HEK293T (cell line): ENCODE data around the gene LMOD1.
"Not testable (repeated sequence)": the region's sequence is repeated elsewhere in the genome, so short reads cannot be mapped to it uniquely, and the experiment has no call there.

Experiments used
- CTCF ChIA-PET: fragments of 350-600 bp; formaldehyde crosslinking; extraction: SDS; loops from one replicate; lab custom pipeline; 2021; ENCODE audit warnings: antibody characterized with exemption, inconsistent platforms; lab: Yijun Ruan, JAX
- POLR2A ChIA-PET: fragments of 350-600 bp; formaldehyde crosslinking; extraction: SDS; loops from one replicate; lab custom pipeline; 2020; ENCODE audit warnings: antibody characterized with exemption, inconsistent platforms; lab: Yijun Ruan, JAX
- DNase-seq: peaks from one replicate; pipeline ENCODE4 v3.0.0; 2012; ENCODE audit warnings: mixed read lengths; ENCODE audit errors: extremely low spot score
- ARNT ChIP-seq: fragments of 450-650 bp; IDR thresholded peaks from 2 replicates; pipeline ENCODE4 v1.6.1; 2017; ENCODE audit warnings: mild to moderate bottlenecking
- BHLHE40 ChIP-seq: fragments of 450-650 bp; IDR thresholded peaks from 2 replicates; pipeline ENCODE4 v1.6.1; 2016; ENCODE audit warnings: mild to moderate bottlenecking, moderate library complexity, borderline replicate concordance
- CTBP1 ChIP-seq: fragments of 450-650 bp; IDR thresholded peaks from 2 replicates; pipeline ENCODE4 v1.6.1; 2016; ENCODE audit warnings: borderline replicate concordance
- ELF4 ChIP-seq: fragments of 450-650 bp; IDR thresholded peaks from 2 replicates; pipeline ENCODE4 v1.6.1; 2017; ENCODE audit warnings: antibody characterized with exemption
- FOXA1 ChIP-seq: fragments of 450-650 bp; IDR thresholded peaks from 2 replicates; pipeline ENCODE4 v1.6.1; 2016; ENCODE audit warnings: mild to moderate bottlenecking
- FOXK2 ChIP-seq: fragments of 450-650 bp; IDR thresholded peaks from 2 replicates; pipeline ENCODE4 v1.6.1; 2016; ENCODE audit warnings: mild to moderate bottlenecking
- FOXM1 ChIP-seq: fragments of 450-650 bp; IDR thresholded peaks from 2 replicates; pipeline ENCODE4 v1.6.1; 2017; ENCODE audit warnings: mild to moderate bottlenecking, borderline replicate concordance
- HDGF ChIP-seq: fragments of 450-650 bp; IDR thresholded peaks from 2 replicates; pipeline ENCODE4 v1.6.1; 2017; ENCODE audit warnings: antibody characterized with exemption, borderline replicate concordance
- L3MBTL2 ChIP-seq: fragments of 450-650 bp; conservative IDR thresholded peaks from 2 replicates; pipeline ENCODE4 v1.6.1; 2016; ENCODE audit warnings: mild to moderate bottlenecking
- LEF1 ChIP-seq: fragments of 450-650 bp; IDR thresholded peaks from 2 replicates; pipeline ENCODE4 v1.6.1; 2017; ENCODE audit warnings: mild to moderate bottlenecking, borderline replicate concordance
- NFRKB ChIP-seq: fragments of 450-650 bp; IDR thresholded peaks from 2 replicates; pipeline ENCODE4 v1.6.1; 2016; ENCODE audit warnings: mild to moderate bottlenecking, moderate library complexity
- PKNOX1 ChIP-seq: fragments of 450-650 bp; IDR thresholded peaks from 2 replicates; pipeline ENCODE4 v1.6.1; 2016
- SP1 ChIP-seq: fragments of 450-650 bp; IDR thresholded peaks from 2 replicates; pipeline ENCODE4 v1.6.1; 2017
- SUZ12 ChIP-seq: fragments of 450-650 bp; IDR thresholded peaks from 2 replicates; pipeline ENCODE4 v1.6.1; 2016; ENCODE audit warnings: mild to moderate bottlenecking
- TARDBP ChIP-seq: fragments of 450-650 bp; IDR thresholded peaks from 2 replicates; pipeline ENCODE4 v1.6.1; 2016
- ZNF384 ChIP-seq: fragments of 450-650 bp; IDR thresholded peaks from 2 replicates; pipeline ENCODE4 v1.6.1; 2016

LMOD1 gene

DNA sequence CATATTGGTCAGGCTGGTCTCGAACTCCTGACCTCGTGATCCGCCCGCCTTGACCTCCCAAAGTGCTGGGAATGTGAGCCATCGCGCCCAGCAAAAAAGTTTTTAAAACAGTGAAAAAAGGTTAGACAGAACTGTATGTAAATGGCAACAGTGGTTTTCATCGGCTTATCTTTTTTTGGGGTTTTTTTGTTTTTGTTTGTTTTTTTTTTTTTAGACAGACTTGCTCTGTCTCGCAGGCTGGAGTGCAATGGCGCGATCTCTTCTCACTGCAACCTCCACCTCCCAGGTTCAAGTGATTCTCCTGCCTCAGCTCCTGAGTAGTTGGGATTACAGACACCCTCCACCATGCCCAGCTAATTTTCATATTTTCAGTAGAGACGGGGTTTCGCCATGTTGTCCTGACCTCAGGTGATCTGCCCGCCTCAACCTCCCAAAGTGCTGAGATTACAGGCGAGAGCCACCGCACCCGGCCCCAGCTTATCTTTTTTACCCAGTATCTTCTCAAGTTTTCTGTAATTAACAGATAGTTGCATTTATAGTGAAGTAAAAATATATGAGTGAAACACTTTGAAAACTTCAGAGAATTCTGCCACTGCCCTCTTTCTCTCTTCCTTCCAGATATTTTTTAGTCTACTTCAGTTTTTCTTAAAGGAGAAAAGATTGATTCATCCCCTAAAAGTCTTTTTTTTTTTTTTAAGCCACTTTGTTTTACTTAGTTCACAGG, 22.0 kb upstream of the LMOD1 start:
- no peak for DNase-seq
- ChIA-PET CTCF (interaction anchor here (0.7 to 1.9 kb wide), 2 partner anchors 72 to 532 kb away, joined by 5 read pairs; no protein-coding TSS in a partner anchor), POLR2A (interaction anchor here (1.1 to 1.2 kb wide), 2 partner anchors 14 to 15 kb away, joined by 3 to 4 read pairs; partner anchors contain the start of gene TIMM17A)
- TF ChIP-seq BHLHE40 (no peak), CTBP1 (no peak)

DNA sequence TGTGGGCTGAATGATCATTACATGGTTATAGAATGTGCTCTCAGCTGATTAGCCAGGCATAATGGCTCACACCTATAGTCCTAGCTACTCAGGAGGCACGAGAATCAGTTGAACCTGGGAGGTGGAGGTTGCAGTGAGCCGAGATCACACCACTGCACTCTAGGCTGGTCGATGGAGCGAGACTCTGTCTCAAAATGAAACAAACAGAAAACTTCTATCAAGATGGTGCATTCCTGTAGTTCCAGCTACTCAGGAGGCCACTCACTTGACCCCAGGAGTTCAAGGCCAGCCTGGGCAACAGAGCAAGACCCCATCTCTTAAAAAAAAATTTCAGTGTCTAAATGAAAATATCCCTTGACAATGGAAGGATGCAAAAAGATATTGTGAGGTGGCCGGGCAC, 19.8 kb upstream of the LMOD1 start:
- ChIA-PET POLR2A (no interaction called here), CTCF (interaction anchor here (1.9 kb wide), 1 partner anchor 21 kb away, joined by 5 read pairs; no protein-coding TSS in a partner anchor)
- TF ChIP-seq PKNOX1 (no peak), SP1 (no peak), TARDBP (no peak), ZNF384 (no peak), HDGF (no peak), CTBP1 (no peak), FOXM1 (no peak), FOXK2 (no peak), ELF4 (no peak)
- DNase-seq, result no peak

- no peak for TF ChIP-seq LEF1
- TF ChIP-seq CTBP1, result no peak
- no peak for TF ChIP-seq SP1
- no peak for TF ChIP-seq L3MBTL2
- TF ChIP-seq ELF4, result no peak
- no peak for TF ChIP-seq FOXM1
- no peak for TF ChIP-seq SUZ12
- TF ChIP-seq FOXA1, result no peak
- no peak for TF ChIP-seq BHLHE40
- TF ChIP-seq FOXK2, result no peak
- no peak for TF ChIP-seq HDGF
- TF ChIP-seq PKNOX1, result no peak
- TF ChIP-seq ARNT, result no peak
- no peak for TF ChIP-seq NFRKB
- no peak for TF ChIP-seq TARDBP
- no peak for TF ChIP-seq ZNF384
- ChIA-PET CTCF (interaction anchor here (0.6 to 1.9 kb wide), 3 partner anchors 19 to 69 kb away, joined by 3 to 5 read pairs (median 3); no protein-coding TSS in a partner anchor), POLR2A (no interaction called here)
- no peak for DNase-seq
Measured at GRCh38 chr1:201964261-201964660, 17.9 kb upstream of the LMOD1 start.

GRCh38 chr1:201962382-201962781, 16.0 kb upstream of the LMOD1 start:
- CTCF ChIA-PET, POLR2A ChIA-PET, DNase-seq: not testable (repeated sequence)

DNA sequence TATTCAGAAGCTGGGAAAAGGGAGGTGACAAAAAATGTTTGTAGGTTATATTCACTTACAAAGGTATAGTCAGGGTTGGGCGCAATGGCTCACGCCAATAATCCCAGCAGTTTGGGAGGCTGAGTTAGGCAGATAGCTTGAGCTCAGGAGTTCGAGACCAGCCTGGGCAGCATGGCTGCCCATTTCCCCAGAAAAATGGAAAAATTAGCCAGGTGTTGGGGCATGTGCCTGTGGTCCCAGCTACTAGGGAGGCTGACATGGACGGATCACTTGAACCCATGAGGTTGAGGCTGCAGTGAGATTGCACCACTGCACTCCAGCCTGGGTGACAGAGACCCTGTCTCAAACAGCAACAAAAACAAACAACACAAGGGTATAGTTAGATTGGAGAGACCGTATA, 12.0 kb upstream of the LMOD1 start:
- TF ChIP-seq ARNT (no peak), FOXK2 (no peak), ELF4 (no peak), NFRKB (no peak), LEF1 (no peak), L3MBTL2 (no peak), PKNOX1 (no peak)
- POLR2A ChIA-PET, result no interaction called here
- CTCF ChIA-PET, result no interaction called here
- DNase-seq, result no peak

DNA sequence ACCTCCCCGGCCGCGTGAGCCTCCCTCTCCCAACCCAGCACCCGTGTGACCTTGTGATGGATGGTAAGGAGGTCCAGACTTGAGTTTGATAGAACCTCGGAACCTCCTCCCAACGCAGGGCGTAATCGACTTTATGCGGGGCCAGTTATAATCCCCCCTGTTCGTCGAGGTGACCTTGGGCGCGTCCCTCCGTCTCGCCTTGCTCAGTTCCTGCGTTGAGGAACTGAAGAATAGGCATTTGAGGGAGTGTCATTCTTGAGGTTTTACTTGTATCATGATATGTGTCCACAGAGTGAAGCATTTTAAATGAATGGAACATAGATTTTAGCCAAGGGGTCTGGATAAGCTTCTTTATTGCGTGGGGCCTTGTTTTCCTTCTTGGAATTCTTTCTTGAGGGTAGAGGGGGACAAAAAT, 9.4 kb upstream of the LMOD1 start:
- CTCF ChIA-PET, result interaction anchor here (1.0 kb wide), 1 partner anchor 9 kb away, joined by 3 read pairs; the partner anchor contains the start of gene LMOD1
- TF ChIP-seq NFRKB, result no peak
- TF ChIP-seq L3MBTL2, result no peak
- no peak for DNase-seq
- POLR2A ChIA-PET, result interaction anchor here (1.0 to 3.1 kb wide), 4 partner anchors 10 to 69 kb away, joined by 3 to 22 read pairs (median 8); partner anchors contain the start of genes LMOD1 and RNPEP
